Duodenal mucosa (tissue), 2 donors: ENCODE data around the gene NNAT.
"Not testable (repeated sequence)": the region's sequence is repeated elsewhere in the genome, so short reads cannot be mapped to it uniquely, and the experiment has no call there.

Experiments used
- H3K27ac ChIP-seq: one replicate; pipeline ENCODE4 v1.7.0; 2013; ENCODE audit warnings: low read depth, low read length
- H3K27me3 ChIP-seq, 2 donors: one replicate each; pipeline ENCODE4 v1.7.0; 2013; ENCODE audit warnings: low read length in 2 of 2, control low read depth in 1 of 2; ENCODE audit not compliant: insufficient read depth in 2 of 2, control insufficient read depth in 1 of 2
- H3K36me3 ChIP-seq, 2 donors: one replicate each; pipeline ENCODE4 v1.7.0; 2013; ENCODE audit warnings: low read length in 2 of 2, control low read depth in 1 of 2; ENCODE audit not compliant: insufficient read depth in 2 of 2, control insufficient read depth in 1 of 2
- H3K4me1 ChIP-seq, 2 donors: one replicate each; pipeline ENCODE4 v1.7.0; 2013; ENCODE audit warnings: low read length in 2 of 2, control low read depth in 1 of 2; ENCODE audit not compliant: insufficient read depth in 2 of 2, control insufficient read depth in 1 of 2
- H3K4me3 ChIP-seq, 2 donors: one replicate each; pipeline ENCODE4 v1.7.0; 2013; ENCODE audit warnings: low read length in 2 of 2, low read depth in 1 of 2
- H3K9ac ChIP-seq, 2 donors: one replicate each; pipeline ENCODE4 v1.7.0; 2013; ENCODE audit warnings: low read length in 2 of 2, low read depth in 1 of 2
- H3K9me3 ChIP-seq, 2 donors: one replicate each; pipeline ENCODE4 v1.7.0; 2013; ENCODE audit warnings: low read length in 2 of 2, control low read depth in 1 of 2; ENCODE audit not compliant: control insufficient read depth in 1 of 2

Gene NNAT

DNA sequence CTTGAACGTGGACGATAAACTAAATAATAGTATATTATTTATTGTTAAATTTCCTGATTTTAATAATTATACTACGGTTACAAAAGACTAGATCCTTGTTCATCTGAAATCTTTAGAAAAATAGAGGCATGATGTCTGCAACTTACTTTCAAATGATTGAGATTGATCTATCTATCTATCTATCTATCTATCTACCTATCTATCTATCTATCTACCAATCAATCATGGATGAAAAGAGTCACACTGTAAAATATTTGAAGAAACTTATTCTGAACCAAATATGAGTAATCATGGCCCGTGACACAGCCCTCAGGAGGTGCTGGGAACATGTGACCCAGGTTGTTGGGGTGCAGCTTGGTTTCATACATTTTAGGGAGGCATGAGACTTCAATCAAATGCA, 18.4 kb downstream of the NNAT start:
- Histone ChIP-seq H3K9ac (no peak overlapping the region), H3K4me1 (peaks cover 27 to 44% of the 10 kb centered on the region in 2 donors), H3K27me3 (no peaks in the 10 kb centered on the region), H3K4me3 (no peak overlapping the region), H3K9me3 (no peaks in the 10 kb centered on the region), H3K36me3 (no peaks in the 10 kb centered on the region), H3K27ac (no peak overlapping the region)

DNA sequence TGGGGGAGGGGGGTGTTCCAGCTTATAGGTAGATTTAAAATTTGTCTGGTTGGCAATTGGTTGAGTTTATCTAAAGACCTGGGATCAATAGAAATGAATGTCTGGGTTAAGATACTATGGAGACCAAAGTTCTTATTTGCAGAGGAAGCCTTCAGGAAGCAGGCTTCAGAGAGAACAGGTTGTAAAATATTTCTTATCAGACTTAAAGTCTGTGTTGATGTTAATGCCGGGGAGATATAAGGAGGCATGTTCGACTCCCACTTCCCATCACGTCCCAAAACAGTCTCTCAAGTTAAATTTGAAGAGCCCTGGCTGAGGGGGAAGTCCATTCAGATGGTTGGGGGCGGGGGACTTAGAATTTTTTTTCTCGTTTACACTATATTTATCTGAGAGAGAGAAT, 19.0 kb downstream of the NNAT start:
- no peaks in the 10 kb centered on the region for H3K9me3 ChIP-seq
- no peak overlapping the region for H3K9ac ChIP-seq
- no peaks in the 10 kb centered on the region for H3K27me3 ChIP-seq
- H3K27ac ChIP-seq: no peak overlapping the region
- H3K36me3 ChIP-seq: no peaks in the 10 kb centered on the region
- H3K4me1 ChIP-seq: peaks cover 23 to 39% of the 10 kb centered on the region in 2 donors
- no peak overlapping the region for H3K4me3 ChIP-seq

DNA sequence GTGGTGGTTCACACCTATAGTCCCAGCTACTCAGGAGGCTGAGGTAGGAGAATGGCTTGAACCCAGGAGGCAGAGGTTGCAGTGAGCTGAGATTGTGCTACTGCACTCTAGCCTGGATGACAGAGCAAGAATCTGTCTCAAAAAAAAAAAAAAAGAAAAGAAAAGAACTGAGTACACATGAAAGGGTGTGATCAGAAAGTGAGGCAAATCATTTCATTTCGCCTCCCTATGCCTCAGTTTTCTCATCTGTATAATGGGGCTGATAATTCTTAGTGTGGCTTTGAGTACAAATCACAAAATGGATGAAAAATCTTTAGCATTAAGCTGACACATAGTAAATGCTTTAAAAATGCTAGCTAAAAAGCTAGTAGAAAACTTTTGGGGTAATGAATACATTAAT, 19.8 kb downstream of the NNAT start:
- H3K36me3 ChIP-seq, H3K27ac ChIP-seq, H3K9ac ChIP-seq, H3K27me3 ChIP-seq, H3K9me3 ChIP-seq, H3K4me3 ChIP-seq: not testable (repeated sequence)
- peaks cover 19 to 30% of the 10 kb centered on the region in 2 donors for H3K4me1 ChIP-seq

DNA sequence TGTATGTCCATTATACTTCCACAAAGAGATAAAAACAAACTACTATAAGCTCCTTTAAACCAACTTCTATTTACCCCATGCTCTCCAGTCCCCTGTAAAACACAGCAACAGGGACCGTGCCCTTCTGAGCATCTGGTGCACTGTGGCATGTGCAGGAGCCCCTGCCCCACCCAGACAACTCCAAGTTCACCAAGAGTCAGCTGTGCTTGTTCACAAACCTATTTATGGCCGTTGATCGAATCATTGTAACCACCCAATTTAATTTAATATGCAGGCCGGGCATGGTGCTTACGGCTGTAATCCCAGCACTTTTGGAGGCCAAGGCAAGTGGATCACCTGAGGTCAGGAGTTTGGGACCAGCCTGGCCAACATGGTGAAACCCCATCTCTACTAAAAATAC, 20.3 kb downstream of the NNAT start:
- H3K27ac ChIP-seq: no peak overlapping the region
- H3K27me3 ChIP-seq: no peaks in the 10 kb centered on the region
- no peak overlapping the region for H3K4me3 ChIP-seq
- H3K4me1 ChIP-seq: peaks cover 18 to 27% of the 10 kb centered on the region in 2 donors
- no peak overlapping the region for H3K9ac ChIP-seq
- no peaks in the 10 kb centered on the region for H3K9me3 ChIP-seq
- no peaks in the 10 kb centered on the region for H3K36me3 ChIP-seq

DNA sequence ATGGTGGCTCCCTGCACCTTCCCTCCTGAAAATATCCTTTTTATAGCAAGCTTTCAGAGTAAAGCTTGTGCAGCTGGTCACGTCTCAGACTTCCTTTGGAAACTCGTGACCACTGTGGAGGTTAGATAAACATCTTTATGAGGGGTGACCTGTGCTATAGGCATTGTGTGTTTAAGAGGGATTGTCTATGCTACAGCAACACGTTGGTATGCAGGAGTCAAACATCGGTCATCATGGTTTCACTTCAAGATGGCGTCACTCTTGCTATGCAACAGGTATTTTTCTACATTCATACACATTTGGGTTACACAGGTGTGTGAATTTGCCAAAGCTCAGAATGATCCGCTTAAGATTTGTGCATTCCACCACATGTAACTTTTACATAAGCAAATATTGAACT, 21.2 kb downstream of the NNAT start:
- H3K27me3 ChIP-seq: no peaks in the 10 kb centered on the region
- H3K4me3 ChIP-seq: no peak overlapping the region
- H3K9ac ChIP-seq: no peak overlapping the region
- H3K4me1 ChIP-seq: peaks cover 12 to 22% of the 10 kb centered on the region in 2 donors
- no peaks in the 10 kb centered on the region for H3K36me3 ChIP-seq
- no peak overlapping the region for H3K27ac ChIP-seq
- H3K9me3 ChIP-seq: no peaks in the 10 kb centered on the region

DNA sequence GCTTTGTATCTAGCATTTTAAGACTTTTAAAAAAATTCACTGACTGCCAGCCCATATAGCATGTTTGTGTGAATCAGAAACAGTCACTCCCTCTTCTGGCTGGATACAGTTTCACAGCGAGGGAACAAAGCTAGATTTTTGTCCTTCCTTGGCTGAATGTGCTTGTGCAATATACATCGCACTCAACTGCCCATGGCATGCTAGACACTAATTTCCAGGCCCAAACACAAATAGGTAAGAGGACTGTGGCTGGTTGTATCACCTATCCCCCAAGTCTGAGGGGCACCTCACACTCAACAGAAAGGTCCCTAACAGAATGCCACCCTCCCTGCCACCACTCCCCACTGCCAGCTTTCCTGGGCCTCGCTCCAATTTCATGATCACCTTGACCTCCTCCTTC, 22.8 kb downstream of the NNAT start:
- H3K9ac ChIP-seq: no peak overlapping the region
- no peaks in the 10 kb centered on the region for H3K27me3 ChIP-seq
- peaks cover 5 to 22% of the 10 kb centered on the region in 2 donors for H3K4me1 ChIP-seq
- no peak overlapping the region for H3K27ac ChIP-seq
- no peaks in the 10 kb centered on the region for H3K36me3 ChIP-seq
- no peak overlapping the region for H3K4me3 ChIP-seq
- H3K9me3 ChIP-seq: no peaks in the 10 kb centered on the region

DNA sequence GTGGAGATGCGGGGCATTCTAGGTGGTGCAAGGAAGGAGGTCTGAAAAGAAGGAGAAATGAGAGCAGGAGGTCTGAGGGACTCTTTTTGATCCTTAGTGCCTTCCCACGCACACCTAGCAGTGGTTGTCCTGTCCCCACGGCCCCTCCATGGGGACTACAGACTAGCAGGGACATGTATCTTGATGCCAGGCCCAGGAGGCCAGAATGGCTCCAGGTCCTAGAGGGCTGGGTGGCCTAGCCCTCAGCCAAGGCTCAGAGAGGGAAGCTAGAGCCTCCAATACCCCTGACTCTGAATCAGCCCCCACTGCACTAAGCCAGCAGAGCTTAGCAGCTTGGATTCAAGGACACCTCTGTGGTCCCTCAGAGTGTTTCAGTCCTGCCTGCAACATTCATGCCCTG, 23.3 kb downstream of the NNAT start:
- Histone ChIP-seq H3K27ac (no peak overlapping the region), H3K36me3 (no peaks in the 10 kb centered on the region), H3K9ac (no peak overlapping the region), H3K9me3 (no peaks in the 10 kb centered on the region), H3K4me3 (no peak overlapping the region), H3K4me1 (peaks cover 5 to 16% of the 10 kb centered on the region in 2 donors), H3K27me3 (no peaks in the 10 kb centered on the region)

DNA sequence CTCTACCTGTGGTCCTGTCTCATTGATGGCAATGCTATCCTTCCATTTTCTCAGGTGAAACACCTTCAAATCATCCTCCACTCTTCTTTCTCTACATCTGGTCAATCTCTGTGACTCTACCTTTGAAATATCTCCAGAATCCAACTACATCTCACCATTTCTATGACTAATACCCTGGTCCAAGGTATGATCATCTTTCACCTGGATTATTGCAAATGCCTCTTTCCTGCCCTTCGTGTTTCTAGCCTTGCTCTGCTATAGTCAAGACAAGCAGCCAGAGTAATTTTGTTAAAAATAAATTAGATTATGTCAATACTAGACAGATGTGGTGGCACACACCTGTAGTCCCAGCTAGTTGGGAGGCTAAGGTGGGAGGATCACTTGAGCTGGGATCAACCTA, 24.5 kb downstream of the NNAT start:
- H3K27me3 ChIP-seq: no peaks in the 10 kb centered on the region
- H3K9me3 ChIP-seq: no peaks in the 10 kb centered on the region
- H3K4me3 ChIP-seq: no peak overlapping the region
- peaks cover 5 to 8% of the 10 kb centered on the region in 2 donors for H3K4me1 ChIP-seq
- H3K9ac ChIP-seq: no peak overlapping the region
- no peaks in the 10 kb centered on the region for H3K36me3 ChIP-seq
- H3K27ac ChIP-seq: no peak overlapping the region

DNA sequence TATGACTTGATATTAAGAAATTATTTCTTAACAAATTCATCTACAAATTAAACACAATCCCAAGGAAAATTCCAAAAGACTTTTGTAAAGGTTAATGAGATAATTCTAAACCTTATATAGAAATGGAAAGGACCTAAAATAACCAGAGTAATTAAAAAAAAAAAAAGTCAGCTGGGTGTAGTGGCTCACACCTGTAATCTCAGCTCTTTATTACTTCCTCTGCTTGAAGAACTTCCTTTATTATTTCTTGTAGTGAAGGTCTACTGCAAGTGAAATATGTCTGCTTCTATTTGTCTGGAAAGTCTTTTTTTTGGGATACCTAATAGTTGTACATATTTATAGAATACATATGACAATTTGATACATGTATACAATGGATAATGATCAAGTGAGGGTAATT, 26.9 kb downstream of the NNAT start:
- Histone ChIP-seq H3K27me3 (no peaks in the 10 kb centered on the region), H3K4me1 (peaks cover 0 to 8% of the 10 kb centered on the region in 2 donors), H3K27ac (no peak overlapping the region), H3K36me3 (no peaks in the 10 kb centered on the region), H3K9me3 (no peaks in the 10 kb centered on the region), H3K4me3 (no peak overlapping the region), H3K9ac (no peak overlapping the region)

DNA sequence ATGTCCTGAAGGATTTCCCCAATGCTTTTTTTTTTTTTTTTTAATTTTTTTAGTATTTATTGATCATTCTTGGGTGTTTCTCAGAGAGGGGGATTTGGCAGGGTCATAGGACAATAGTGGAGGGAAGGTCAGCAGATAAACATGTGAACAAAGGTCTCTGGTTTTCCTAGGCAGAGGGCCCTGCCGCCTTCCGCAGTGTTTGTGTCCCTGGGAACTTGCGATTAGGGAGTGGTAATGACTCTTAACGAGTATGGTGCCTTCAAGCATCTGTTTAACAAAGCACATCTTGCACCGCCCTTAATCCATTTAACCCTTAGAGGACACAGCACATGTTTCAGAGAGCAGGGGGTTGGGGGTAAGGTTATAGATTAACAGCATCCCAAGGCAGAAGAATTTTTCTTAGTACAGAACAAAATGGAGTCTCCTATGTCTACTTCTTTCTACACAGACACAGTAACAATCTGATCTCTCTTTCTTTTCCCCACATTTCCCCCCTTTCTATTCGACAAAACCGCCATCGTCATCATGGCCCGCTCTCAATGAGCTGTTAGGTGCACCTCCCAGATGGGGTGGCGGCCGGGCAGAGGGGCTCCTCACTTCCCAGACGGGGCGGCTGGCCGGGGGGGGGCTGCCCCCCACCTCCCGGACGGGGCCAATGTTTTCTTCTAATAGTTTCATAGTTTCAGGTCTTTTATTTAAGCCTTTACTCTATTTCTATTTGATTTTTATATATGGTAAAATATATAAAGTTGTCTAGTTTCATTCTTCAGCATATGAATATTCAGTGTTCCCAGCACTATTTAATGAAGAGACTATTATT, 29.3 kb downstream of the NNAT start:
- H3K4me1 ChIP-seq: peaks cover 0 to 13% of the 10 kb centered on the region in 2 donors
- H3K9ac ChIP-seq, H3K27me3 ChIP-seq, H3K9me3 ChIP-seq, H3K27ac ChIP-seq, H3K36me3 ChIP-seq, H3K4me3 ChIP-seq: not testable (repeated sequence)
